Caco-2 (cell line): ENCODE results near the gene BAHD1. TPM values are rescaled to one million over a fixed set of nuclear protein-coding genes. Genes with fewer than 3 reads are reported as not detected.
A peak's percentile ranks its signal among the peaks of the same experiment; 100 is the strongest.

Experiments used
- BruUV-seq: library from RNA; stranded (reverse); fragments of 400-500 nt; replicated peaks from 2 replicates; lab custom pipeline; 2021; lab: Mats Ljungman, UMichigan
- CTCF ChIA-PET: fragments of 300-600 bp; sonication (Branson Sonifier 250); formaldehyde crosslinking; loops from one replicate; lab custom pipeline; 2022; ENCODE audit warnings: antibody characterized with exemption; lab: Charles Lee
- POLR2A ChIA-PET: fragments of 300-600 bp; sonication (Branson Sonifier 250); formaldehyde crosslinking; loops from one replicate; lab custom pipeline; 2022; ENCODE audit warnings: antibody characterized with exemption; lab: Charles Lee
- DNase-seq, 2 experiments: peaks; one replicate each; pipeline versions ENCODE4 v3.0.0 to v3.0.0-alpha.2; 2020 to 2022
- H3K27me3 ChIP-seq: replicated peaks from 2 replicates; pipeline ENCODE4 v1.6.0; 2011; ENCODE audit warnings: low read length; ENCODE audit not compliant: control insufficient read depth, insufficient read depth
- H3K36me3 ChIP-seq: 2 replicates; pipeline ENCODE4 v1.5.1; 2011; ENCODE audit warnings: low read length; ENCODE audit not compliant: control insufficient read depth, insufficient read depth
- H3K4me1 ChIP-seq: fragments of 250-450 bp; sonication (Bioruptor Pico); 2 replicates; pipeline ENCODE4 v1.5.1; 2020; ENCODE audit warnings: mild to moderate bottlenecking
- H3K4me3 ChIP-seq: 2 replicates; pipeline ENCODE4 v1.5.1; 2011; ENCODE audit warnings: low read depth, mild to moderate bottlenecking, control low read depth, low read length
- H3K9me3 ChIP-seq: fragments of 250-450 bp; sonication (Bioruptor Pico); 2 replicates; pipeline ENCODE4 v1.5.1; 2020; ENCODE audit warnings: mild to moderate bottlenecking, moderate library complexity
- H3K27ac Mint-ChIP-seq: one replicate; pipeline ENCODE4 v1.8.0; 2022; ENCODE audit warnings: mixed read lengths; ENCODE audit not compliant: unreplicated experiment
- H3K27me3 Mint-ChIP-seq: one replicate; pipeline ENCODE4 v1.8.0; 2022; ENCODE audit warnings: mixed read lengths; ENCODE audit not compliant: insufficient read depth, unreplicated experiment
- H3K36me3 Mint-ChIP-seq: one replicate; pipeline ENCODE4 v1.8.0; 2022; ENCODE audit warnings: mild to moderate bottlenecking, mixed read lengths; ENCODE audit not compliant: insufficient read depth, unreplicated experiment
- H3K4me1 Mint-ChIP-seq: one replicate; pipeline ENCODE4 v1.8.0; 2022; ENCODE audit warnings: low read depth, mixed read lengths; ENCODE audit not compliant: unreplicated experiment
- H3K4me3 Mint-ChIP-seq: one replicate; pipeline ENCODE4 v1.8.0; 2022; ENCODE audit warnings: mild to moderate bottlenecking, moderate library complexity, mixed read lengths; ENCODE audit not compliant: unreplicated experiment
- H3K9me3 Mint-ChIP-seq: one replicate; pipeline ENCODE4 v1.8.0; 2022; ENCODE audit warnings: mixed read lengths; ENCODE audit not compliant: unreplicated experiment
- intact Hi-C: fragments of 100-400 bp; cut with micrococcal nuclease; formaldehyde crosslinking; loops from one replicate; pipeline ENCODE4 v1.10.0; 2022; ENCODE audit not compliant: unreplicated experiment
- total RNA-seq: library from RNA; stranded (reverse); gene quantifications from 2 replicates; pipeline ENCODE4 v1.2.3, GENCODE V29; 2022
- TF ChIP-seq, protein P1 (sequence below), 2 experiments: fragments of 200-600 bp in 1 of 2; IDR thresholded peaks; 1 replicate in 1 of 2; 2 replicates in 1 of 2; pipeline versions ENCODE4 v1.5.1 to v1.8.0; 2011 to 2022; ENCODE audit warnings: antibody characterized with exemption in 1 of 2, control low read depth in 1 of 2, inconsistent platforms in 1 of 2, low read depth in 1 of 2, low read length in 1 of 2, mild to moderate bottlenecking in 1 of 2, moderate library complexity in 1 of 2; ENCODE audit not compliant: insufficient read depth in 1 of 2, severe bottlenecking in 1 of 2, unreplicated experiment in 1 of 2

BAHD1 gene
- total RNA-seq, 1 experiment from 2014 or later = 28.1 TPM

DNA sequence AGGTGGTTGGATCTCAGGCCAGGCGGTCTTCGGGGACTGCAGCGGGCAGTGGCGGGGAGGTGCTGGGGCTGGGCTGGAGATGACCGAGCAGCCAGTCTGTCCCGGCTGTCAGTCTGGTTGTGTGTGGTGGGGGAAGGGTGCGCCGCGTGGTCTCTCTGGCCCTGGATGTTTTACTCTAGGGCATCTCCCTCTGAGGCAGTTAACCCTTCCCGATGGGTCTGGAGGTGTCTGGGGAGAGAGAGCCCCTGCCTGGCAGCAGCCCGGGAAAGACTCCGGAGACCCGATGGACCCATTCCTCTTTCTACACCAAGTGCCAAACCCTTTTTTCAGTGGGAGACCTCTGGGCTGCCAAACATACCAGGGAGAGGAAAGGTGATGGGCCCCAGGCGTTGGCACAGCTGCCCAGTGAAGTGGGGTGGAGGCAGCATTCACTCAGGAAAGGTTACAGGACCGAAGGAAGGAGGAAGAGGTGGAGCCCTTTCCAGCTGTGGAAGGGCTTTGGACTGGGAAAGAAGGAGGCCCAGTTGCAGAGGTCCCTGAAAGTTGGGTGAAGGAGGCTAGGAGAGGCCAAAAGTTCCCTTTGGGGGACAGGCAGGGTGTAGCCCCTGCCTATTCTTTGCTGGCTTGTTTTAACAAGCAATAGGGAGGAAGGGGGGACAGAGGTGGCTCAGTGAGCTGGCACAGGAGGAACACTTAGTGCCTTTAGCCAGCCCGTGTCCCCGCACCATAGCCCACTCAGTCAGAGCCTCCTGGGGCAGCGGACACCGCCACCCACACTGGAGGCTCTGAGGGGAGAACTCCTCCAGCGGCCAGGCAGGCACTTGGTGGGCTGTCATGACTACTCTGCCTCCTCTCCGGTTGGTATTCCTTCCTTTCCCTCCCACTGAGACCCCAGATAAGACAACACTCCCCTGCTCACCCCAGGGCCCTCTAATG, 2.7 kb upstream of the BAHD1 start:
- H3K27me3 Mint-ChIP-seq = no peaks in the 10 kb centered on the region
- peaks cover 16% of the 10 kb centered on the region for H3K4me1 Mint-ChIP-seq
- intact Hi-C loops = no loop called here
- POLR2A ChIA-PET = no interaction called here
- H3K27ac Mint-ChIP-seq = no peak overlapping the region
- no peaks in the 10 kb centered on the region for H3K9me3 Mint-ChIP-seq
- no peak overlapping the region for H3K4me3 ChIP-seq
- no peak overlapping the region for H3K4me3 Mint-ChIP-seq
- H3K4me1 ChIP-seq = peaks cover 18% of the 10 kb centered on the region
- DNase-seq = no peak
- CTCF ChIA-PET = no interaction called here
- peaks cover 11% of the 10 kb centered on the region for H3K36me3 Mint-ChIP-seq
- no peaks in the 10 kb centered on the region for H3K9me3 ChIP-seq
- BruUV-seq = no TSS peak
- no peaks in the 10 kb centered on the region for H3K36me3 ChIP-seq
- TF ChIP-seq, protein P1, sequence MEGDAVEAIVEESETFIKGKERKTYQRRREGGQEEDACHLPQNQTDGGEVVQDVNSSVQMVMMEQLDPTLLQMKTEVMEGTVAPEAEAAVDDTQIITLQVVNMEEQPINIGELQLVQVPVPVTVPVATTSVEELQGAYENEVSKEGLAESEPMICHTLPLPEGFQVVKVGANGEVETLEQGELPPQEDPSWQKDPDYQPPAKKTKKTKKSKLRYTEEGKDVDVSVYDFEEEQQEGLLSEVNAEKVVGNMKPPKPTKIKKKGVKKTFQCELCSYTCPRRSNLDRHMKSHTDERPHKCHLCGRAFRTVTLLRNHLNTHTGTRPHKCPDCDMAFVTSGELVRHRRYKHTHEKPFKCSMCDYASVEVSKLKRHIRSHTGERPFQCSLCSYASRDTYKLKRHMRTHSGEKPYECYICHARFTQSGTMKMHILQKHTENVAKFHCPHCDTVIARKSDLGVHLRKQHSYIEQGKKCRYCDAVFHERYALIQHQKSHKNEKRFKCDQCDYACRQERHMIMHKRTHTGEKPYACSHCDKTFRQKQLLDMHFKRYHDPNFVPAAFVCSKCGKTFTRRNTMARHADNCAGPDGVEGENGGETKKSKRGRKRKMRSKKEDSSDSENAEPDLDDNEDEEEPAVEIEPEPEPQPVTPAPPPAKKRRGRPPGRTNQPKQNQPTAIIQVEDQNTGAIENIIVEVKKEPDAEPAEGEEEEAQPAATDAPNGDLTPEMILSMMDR (IDR thresholded peaks at IDR 0.05; ENCODE audit: insufficient read depth in 1 of 2, low read depth in 1 of 2, low read length in 1 of 2, severe bottlenecking in 1 of 2, unreplicated experiment in 1 of 2) = no peak
- H3K27me3 ChIP-seq = no peaks in the 10 kb centered on the region

DNA sequence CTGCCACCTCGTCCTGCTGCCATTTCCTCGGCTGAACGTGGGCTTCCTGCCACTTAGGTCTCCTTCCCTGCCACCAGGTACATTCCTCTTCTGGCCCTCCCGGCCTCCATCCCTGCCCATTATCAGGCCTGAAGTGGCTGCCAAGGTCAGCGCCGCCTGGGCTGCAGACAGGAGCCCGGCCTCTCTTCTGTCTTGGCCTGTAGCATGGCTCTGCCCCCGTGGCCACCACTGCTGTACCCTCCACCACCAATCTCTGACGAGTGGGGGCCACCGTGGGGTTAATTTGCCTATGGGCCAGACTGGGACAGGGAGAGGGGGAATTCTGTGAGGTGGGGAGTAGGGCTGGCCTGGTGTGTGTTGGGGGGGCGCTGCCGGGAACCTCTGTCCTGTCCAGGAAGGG, 2.0 kb upstream of the BAHD1 start:
- H3K4me3 ChIP-seq = no peak overlapping the region
- H3K27ac Mint-ChIP-seq = no peak overlapping the region

DNA sequence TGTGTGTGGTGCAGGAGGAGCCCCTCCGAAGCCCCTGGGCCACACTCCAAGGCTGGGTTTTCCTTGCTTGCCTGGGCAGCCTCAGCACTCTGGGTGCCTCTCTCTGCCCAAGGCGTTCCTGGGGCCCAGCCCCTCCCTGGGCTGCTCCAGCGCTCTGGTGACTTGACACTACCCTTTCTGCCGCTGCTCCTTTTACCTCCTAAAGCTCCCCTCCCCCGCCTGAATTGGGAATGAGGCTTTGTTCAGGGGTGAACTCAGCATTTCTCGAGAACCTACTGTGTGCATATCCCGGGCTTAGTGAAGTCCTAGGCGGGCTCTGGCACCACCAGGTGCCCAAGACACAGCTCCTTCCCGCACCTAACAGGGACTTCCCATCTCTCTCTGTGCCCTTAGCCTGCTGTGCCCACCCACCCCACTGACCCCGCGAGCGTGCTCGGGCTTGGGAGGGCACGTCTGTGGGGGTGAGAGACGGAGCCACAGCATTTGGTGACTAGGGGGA, 1.2 kb upstream of the BAHD1 start:
- intact Hi-C loops = no loop called here
- H3K27me3 ChIP-seq = no peaks in the 10 kb centered on the region
- Mint-ChIP-seq H3K9me3 (no peaks in the 10 kb centered on the region), H3K4me1 (peaks cover 27% of the 10 kb centered on the region), H3K4me3 (peak overlapping the region; percentile 94), H3K27me3 (no peaks in the 10 kb centered on the region), H3K36me3 (peaks cover 16% of the 10 kb centered on the region), H3K27ac (peak overlapping the region; percentile 75)
- ChIA-PET POLR2A (interaction anchor here (0.9 to 1.4 kb wide), 2 partner anchors 9 to 125 kb away, joined by 3 to 5 read pairs; partner anchors contain the start of gene CCDC32), CTCF (interaction anchor here (1.0 to 2.6 kb wide), 9 partner anchors 15 to 161 kb away, joined by 3 to 8 read pairs (median 3); partner anchors contain the start of genes CCDC9B, CHST14 and INAFM2)
- H3K4me3 ChIP-seq = peak overlapping the region; percentile 54
- no peaks in the 10 kb centered on the region for H3K36me3 ChIP-seq
- TF ChIP-seq, protein P1 (IDR thresholded peaks at IDR 0.05; ENCODE audit: insufficient read depth in 1 of 2, low read depth in 1 of 2, low read length in 1 of 2, severe bottlenecking in 1 of 2, unreplicated experiment in 1 of 2) = no peak
- H3K4me1 ChIP-seq = peaks cover 23% of the 10 kb centered on the region
- DNase-seq = peak in 1 of 2 experiments; percentile 34
- BruUV-seq = no TSS peak
- H3K9me3 ChIP-seq = no peaks in the 10 kb centered on the region

More for the DNA sequence above, 2.0 kb upstream of the BAHD1 start:
- peaks cover 23% of the 10 kb centered on the region for H3K4me1 Mint-ChIP-seq
- ChIA-PET CTCF (no interaction called here), POLR2A (no interaction called here)
- Histone ChIP-seq H3K4me1 (peaks cover 23% of the 10 kb centered on the region), H3K9me3 (no peaks in the 10 kb centered on the region), H3K36me3 (no peaks in the 10 kb centered on the region), H3K27me3 (no peaks in the 10 kb centered on the region)
- H3K27me3 Mint-ChIP-seq = no peaks in the 10 kb centered on the region
- TF ChIP-seq, protein P1 (IDR thresholded peaks at IDR 0.05; ENCODE audit: insufficient read depth in 1 of 2, low read depth in 1 of 2, low read length in 1 of 2, severe bottlenecking in 1 of 2, unreplicated experiment in 1 of 2) = no peak
- DNase-seq = no peak
- no peaks in the 10 kb centered on the region for H3K9me3 Mint-ChIP-seq
- no TSS peak for BruUV-seq
- intact Hi-C loops = no loop called here
- peaks cover 15% of the 10 kb centered on the region for H3K36me3 Mint-ChIP-seq
- no peak overlapping the region for H3K4me3 Mint-ChIP-seq
